Breast epithelium (tissue), 3 donors: ENCODE data around the gene MORF4L1.

ENCODE experiments used
- CTCF ChIP-seq, 3 donors: fragments of 450-650 bp; IDR thresholded peaks; one replicate each; pipeline ENCODE4 v1.5.1; 2016 to 2017; ENCODE audit warnings: antibody characterized with exemption in 3 of 3, mild to moderate bottlenecking in 3 of 3, moderate library complexity in 3 of 3
- POLR2A ChIP-seq: fragments of 450-650 bp; IDR thresholded peaks from one replicate; pipeline ENCODE4 v1.6.1; 2016; ENCODE audit warnings: antibody characterized with exemption, mild to moderate bottlenecking, moderate library complexity
- POLR2AphosphoS5 ChIP-seq, 3 donors: sonication (generic); formaldehyde crosslinking; IDR thresholded peaks; one replicate each; pipeline ENCODE4 v1.6.1; 2017; ENCODE audit warnings: antibody characterized with exemption in 3 of 3

GRCh38 chr15:78828920-78829319, 43.8 kb upstream of the MORF4L1 start:
- TF ChIP-seq CTCF (IDR thresholded peaks at IDR 0.05) (no peak), POLR2AphosphoS5 (IDR thresholded peaks at IDR 0.05) (no peak), POLR2A (no peak)
